ENCODE measurements around the gene EGFR.
A peak's percentile ranks its signal among the peaks of the same experiment; 100 is the strongest.

Gene EGFR

DNA sequence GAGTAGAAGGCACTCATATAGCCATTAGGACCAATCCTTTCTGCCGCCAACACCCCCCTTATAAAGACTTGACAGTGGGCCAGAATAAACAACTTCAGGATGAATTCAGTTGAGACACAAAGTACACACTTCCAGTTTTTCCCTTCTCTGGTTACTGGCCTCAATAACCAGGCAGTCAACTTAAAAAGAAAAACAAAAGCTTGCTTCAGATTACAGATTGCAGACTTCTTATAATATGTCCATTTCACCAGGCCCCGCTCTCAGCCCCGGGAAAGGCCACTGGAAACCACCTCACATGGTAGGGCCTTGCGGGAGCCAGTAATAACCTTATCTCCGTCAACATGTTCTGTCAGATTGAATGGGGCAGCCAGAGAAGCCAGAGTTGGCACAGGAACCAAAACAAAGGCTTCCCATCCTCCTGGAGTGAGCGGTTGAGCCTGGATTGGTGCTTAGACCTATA, 108.8 kb downstream of the EGFR start:
- no peak for DNase-seq (ENCODE audit: low read depth)

DNA sequence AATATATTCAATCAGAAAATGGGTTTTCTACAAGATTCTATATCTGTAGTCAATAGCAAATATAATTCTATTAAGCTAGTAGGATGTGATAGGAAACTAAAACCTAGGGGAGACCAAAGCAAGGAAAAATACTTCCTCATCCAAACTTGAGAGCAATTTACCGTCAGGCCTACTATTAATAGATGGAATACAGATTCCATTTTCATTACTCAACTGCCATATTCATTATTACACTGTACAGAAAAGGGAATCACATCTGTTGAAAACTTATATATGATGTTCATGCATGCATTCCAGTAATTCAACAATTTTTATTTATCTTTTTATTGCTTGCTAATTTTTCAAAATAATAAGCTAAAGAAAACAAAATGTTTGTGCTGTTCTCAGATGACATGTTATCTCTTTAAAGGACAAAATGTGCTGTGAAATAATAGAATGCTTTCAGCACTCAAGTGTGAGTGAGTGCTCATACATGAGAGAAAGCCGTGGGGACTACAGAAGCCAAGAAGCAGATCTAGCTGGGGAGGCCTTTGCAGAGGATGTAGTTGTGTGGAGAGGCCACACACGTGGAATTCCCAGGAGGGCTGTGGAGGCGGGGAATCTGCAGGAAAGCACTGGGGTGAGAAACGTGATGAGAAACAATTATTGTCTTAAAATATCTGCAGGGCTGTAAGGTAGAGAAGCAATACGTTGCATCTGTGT, 110.0 kb downstream of the EGFR start:
- DNase-seq (ENCODE audit: low read depth) = no peak

DNA sequence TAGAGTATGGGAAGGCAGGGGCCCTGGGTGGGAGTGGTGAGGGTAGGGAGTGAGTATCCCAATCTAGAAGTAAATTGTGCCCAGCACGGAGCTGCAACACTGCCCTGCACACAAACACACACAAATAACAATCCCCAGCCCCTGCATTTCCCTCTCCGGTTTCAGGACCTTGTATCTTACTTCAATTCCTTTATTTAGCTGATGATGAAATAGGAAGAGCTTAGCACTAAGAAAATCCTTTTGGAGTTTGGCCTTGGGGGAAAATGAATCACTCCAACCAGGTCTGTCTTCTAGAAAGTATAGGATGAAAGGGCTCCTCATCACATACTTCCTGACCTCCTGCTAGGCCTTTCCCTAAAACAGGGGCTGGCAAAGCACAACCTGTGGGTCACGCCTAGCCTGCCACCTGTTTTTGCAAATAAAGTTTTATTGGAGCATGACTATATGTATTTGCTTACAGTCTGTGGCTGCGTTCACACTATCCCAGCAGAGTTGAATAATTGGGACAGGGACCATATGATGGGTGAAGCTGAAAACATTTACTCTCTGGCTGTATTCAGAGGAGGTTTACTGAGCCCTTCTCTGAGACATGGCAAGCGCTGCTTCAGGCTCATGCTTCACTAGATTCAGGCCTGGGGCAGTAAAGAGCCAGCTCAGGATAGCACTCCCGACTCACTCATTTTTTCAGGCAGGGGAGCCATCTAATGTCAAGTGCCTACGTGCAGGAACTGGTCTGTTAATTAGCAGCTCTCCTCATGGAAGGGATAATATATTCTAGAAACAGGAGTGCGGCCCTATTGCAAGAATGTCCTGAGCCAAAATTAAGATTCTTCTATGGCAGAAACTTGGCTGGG, 111.0 kb downstream of the EGFR start:
- no peak for DNase-seq (ENCODE audit: low read depth)

DNA sequence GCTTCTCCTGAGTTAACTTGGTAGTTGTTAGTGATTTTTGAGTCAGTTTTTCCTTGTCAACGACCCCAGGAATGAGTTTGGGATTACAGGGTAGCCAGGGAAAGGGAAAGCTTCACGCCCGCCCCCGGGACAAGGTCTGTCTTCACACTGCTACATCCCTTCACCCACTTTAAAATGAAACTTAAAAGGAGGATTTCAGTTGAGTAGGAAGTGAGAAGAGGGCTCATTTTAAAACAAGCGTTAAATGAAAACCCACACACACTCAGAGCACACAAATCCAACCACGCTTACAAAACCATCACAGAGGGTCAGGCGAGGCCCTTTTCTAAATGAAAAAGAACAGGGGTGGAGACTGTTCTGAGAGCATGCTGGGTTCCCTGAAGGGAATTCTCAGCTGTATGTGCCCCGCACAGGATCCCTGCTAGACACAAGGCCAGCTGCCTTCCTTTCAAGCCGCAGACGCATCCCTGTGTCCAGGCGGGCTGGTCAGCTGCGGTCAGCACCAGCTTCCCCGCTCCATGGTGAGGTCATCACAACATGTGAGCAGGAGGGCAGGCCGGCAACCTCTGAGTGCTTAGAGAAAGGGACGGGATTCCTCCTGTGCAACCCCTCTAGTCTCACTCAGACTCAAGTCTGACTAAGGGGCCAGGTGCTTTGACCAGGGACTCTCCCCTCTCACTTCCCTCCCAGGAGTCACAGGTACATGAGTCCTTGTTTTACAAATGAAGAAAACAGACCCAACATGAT, 111.8 kb downstream of the EGFR start:
- no peak for DNase-seq (ENCODE audit: low read depth)

DNA sequence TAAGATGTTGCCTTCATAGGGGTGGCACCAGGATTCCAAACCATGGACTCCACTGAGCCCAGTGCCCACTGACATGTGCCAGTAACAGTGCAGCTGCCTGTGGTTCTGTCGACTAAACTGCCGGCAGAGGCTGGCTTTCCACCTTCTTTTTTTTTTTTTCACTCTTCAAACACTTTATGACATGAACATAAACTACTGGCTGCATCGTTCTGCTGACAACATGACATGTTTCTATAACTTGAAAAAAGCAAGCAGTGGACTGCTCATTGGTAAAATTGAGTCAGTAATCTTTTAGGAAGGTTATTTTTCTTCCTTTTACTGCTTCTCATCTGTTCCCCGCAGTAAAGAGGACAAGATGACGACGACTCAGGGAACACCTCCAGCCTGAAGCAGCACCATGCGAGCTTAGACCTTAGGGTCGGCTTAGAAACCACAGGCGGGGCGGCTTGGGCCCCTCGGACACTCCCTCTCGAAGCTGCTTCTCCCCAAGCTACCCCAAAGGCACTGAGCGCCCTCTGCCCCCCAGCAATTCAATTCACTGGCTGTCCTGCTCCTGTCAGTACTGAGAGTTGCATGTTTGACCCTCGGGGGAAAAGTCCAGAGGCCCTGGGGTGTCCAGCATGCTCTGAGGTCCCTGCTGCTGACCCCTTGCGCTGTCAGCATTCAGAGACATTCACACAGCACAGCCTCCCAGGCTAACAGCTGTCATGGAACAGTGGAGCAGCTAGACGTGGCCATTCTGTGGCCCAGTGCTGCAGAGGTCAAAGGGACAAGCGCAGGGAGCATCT, 112.5 kb downstream of the EGFR start:
- no peak for DNase-seq (ENCODE audit: low read depth)

DNA sequence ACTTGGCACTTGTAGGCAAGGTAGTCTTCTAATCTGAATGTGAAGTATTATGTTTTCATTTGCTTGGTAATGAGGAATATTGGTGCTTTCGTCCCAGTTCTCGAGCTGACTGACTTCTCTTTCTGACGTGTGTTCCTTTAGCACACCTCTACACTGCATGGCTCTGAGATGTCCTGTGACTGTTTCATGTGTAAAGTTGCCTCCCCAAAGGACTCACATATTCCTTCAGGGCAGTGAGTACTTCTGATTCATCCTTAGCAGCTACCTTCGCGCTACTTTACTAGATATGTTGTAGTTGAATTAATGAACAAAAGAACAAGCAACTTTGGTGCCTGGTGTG, 113.7 kb downstream of the EGFR start:
- no peak for DNase-seq (ENCODE audit: low read depth)

DNA sequence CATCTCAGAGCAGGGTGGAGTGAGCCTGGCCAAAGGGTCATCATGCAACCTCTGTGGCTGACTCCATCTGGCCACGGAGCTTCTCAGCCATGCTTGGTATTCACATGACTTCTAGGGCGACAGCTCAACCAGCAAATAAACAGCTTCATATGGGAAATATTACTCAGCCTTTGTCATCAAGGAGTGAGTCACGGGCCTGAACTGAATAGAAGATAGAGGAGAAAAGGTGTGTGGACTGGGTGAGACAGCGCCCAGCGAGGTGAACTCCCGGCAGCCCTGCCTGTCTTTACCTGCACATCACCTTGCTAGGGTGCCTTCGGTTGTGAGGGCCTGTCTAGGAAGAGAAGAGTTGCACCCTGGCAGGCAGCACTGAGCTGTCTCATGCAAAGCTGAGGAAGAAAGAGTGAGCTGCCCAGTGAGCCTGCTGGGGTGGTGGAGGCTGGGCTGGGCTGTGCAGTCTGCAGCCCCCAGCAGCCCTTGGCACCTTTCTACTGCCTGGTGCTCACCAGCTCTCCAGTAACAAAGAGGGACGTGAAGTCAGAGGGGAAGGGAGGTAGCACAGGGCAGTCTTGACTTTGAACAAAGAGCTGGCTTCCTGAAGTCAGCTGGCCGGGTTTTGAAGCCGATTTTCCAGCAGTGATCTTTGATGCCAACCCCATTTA, 114.2 kb downstream of the EGFR start:
- peak; percentile 95 for DNase-seq (ENCODE audit: low read depth)

DNA sequence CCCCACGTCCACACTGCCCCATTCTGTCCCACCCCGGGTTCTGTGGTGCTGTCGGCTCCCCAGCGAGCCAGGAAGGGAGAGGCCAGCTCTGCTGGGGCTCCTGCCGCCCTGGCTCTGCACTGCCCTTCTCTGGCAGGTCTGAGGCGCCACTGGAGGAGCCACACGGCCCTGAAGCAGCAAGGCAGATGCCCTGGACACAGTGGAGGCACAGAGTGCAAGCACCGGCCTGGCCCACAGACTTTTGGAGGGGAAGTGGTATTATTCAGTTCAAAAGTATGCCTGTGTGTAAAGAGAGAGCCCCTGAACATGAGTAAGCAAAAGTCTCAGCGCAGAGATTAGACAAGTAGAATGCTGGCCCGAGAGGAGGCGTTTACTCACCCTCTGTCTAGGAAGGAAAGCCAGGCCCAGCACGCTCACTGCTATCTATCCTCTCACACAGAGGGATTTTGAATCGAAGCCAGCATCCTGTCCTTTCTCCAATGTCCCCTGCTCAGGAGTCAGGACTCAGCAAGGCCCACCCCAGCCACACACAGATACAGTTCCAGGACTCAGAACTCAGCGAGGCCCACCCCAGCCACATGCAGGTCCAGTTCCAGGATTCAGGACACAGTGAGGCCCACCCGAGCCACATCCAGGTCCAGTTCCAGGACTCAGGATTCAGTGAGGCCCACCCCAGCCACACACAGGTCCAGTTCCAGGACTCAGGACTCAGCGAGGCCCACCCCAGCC, 115.0 kb downstream of the EGFR start:
- peak; percentile 89 for DNase-seq (ENCODE audit: low read depth)

DNA sequence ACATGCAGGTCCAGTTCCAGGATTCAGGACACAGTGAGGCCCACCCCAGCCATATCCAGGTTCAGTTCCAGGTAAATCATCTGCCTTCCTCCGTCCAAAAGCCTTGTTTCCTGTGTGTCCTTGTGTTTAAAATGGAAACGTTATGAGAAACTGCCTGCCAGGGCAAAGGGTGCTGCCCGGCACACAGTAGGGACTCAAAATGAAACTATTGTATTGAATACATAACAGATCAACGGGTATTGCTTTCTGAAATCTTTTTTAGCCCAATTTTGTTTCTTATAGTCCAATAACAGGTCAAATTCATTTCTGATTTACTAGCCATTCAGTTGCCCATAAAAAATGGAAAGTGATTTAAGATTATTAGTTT, 115.5 kb downstream of the EGFR start:
- DNase-seq (ENCODE audit: low read depth) = no peak

DNA sequence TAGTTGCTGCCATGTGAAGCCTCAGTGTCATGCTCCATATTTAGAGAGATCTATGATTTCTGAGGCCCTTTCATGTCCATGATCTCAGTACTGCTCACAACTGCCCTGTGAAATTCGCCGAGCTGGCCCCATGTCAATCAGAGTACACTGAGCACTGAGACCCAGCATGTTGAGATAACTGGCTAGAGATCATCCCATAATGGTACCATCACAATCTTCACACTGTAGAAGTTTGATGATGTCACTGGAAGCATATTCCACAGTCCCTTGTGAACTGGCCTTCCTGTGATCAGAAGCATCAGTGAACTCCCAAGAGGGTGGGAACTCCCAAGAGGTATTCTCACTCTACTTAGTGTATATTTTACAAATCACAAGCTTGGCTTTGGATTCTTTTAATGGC, 116.0 kb downstream of the EGFR start:
- no peak for DNase-seq (ENCODE audit: low read depth)

DNA sequence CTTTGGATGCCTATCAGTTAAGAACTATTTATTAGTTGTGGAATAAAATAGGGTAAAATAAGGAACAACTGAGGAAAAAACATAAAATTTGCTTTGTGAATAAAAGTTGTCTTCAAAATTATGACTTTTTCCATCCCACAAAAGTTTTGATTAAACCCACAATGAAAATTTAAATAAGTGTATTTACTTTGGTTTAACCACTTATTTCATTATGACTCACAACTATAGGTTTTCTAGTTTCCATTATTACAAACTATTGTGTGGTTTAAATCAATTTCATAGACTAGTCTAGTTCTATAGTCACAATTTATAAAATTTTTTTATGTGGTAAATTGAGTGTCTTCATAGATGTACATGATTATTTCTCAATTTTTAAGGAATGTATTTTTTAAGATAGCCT, 116.6 kb downstream of the EGFR start:
- DNase-seq (ENCODE audit: low read depth) = no peak

DNA sequence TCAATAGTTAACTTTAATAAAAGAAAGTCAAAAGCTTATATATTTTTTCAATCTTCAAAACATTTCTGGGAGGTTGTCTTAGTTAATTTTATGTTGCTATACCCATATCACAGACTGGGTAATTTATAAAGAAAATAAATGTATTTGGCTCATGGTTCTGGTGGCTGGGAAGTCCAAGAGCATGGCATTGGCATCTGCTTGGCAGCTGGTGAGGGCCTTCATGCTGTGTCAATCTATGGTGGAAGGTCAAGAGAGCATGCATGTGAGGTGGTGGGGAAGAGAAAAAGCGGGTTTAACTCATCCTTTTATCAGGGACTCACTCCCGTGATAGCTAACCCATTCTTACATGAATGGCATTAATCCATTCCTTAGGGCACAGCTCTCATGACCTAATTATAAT, 119.8 kb downstream of the EGFR start:
- DNase-seq (ENCODE audit: low read depth) = no peak

DNA sequence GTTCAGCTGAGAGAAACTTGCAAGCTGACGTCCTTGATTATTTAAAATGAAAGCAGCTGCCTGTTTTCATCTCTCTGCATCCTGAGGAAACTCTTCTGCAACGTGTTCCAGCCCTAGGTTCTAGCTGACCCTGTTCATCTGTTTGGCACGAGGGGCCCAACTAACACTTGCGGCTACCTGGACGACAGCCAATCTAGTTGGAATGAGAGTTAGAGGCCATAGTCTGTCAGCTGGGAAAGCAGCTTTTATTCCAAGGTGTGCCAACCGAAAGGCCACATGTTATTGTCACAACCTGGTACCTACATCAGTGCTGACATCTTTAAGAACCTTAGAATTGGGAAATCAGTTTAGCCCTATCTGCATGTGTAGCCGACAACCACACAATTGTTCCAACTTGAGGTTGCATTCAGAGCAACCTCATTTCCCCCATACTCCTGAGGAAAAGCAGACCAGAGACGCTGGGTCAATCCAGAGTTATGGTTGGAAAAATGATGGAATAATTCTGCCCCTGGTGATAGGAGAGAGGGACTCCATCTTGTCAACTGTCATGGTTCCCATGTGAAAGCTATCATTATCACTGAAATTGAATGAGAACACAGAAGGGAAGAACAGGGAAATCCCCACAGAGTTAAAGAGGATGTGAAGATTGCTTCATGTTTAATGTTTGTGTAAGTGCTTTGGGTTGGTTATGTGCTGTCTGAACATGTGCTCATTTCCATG, 121.6 kb downstream of the EGFR start:
- DNase-seq (ENCODE audit: low read depth) = no peak

DNA sequence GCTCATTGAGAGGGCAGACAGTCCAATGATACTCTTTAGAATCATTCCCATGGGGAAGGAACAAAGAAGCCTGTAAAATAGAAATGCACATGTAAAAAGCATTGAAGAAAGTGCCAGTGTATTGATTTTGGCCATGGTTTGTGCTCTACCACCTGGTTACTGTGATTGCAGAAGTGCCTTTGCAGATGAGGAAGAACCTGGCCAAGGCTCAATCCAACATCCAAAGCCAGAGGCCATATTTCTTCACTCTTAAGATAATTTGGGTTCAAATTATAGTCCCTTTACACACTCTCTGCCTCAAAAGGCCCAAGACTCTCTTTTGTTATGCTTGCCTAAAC, 122.1 kb downstream of the EGFR start:
- no peak for DNase-seq (ENCODE audit: low read depth)

DNA sequence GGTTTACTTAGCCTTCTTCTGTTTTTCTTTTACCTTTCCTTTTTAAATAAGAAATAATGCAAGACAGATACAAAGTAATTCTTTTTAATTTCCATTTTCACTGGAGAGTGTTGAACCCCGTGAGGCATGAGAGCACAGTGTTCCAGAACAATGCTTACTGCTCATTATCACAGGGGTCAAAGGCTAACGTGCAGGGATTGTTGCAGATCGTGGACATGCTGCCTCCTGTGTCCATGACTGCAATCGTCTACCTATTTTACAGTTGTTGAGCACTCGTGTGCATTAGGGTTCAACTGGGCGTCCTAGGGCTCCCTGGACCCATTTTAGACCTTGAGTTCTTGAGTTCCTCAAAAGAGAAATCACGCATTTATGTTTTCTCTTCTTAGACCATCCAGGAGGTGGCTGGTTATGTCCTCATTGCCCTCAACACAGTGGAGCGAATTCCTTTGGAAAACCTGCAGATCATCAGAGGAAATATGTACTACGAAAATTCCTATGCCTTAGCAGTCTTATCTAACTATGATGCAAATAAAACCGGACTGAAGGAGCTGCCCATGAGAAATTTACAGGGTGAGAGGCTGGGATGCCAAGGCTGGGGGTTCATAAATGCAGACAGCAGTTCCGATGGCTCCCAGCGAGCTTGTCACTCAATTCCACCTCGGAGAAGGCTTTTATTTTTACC, 124.2 kb downstream of the EGFR start:
- no peak for DNase-seq (ENCODE audit: low read depth)

DNA sequence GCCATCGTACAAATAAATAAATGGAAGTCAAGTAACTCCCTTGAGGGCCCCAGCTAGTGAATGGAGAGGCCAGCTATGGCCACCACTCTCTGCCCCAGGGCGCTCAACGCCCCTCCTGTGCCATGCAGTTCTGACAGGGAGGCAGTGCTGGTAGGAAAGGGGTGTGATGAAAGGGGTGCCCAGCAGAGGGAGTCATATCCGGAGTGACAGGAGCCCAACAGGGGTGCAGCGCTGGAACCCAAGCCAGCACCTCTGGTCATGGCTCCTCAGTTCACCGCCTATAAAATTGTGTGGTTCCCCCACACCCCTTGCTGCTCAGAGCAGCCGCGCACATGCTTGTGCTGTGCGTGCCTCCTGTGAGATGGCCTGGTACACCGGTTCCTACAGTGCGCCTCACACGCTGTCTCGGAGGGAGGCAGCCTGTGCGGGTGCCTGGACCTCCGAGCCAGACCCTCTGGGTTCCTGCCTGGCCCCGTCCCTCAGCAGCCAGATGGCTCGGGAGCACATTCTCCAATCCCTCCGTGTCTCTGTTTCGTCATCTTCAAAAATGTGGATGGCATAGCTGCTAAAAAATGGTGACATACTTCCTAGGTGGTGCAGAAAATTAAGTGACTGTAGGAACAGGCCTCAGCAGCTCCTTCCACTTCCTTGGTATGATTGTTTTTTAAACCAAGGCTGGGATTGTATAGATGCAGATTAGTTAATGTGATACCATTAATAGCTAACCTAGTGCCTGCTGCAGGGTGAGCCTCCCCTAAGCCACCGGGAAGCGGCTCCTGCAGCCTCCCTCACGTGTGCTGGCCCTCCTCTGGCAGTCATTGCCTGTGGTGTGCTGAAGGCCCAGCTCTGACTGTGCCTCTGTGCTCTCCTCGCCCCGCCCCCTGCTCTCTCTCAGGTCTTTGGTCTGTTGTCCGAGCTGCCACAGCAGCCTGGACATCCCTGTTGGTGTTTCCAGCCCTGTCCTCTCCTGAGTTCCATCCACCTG, 125.8 kb downstream of the EGFR start:
- no peak for DNase-seq (ENCODE audit: low read depth)

DNA sequence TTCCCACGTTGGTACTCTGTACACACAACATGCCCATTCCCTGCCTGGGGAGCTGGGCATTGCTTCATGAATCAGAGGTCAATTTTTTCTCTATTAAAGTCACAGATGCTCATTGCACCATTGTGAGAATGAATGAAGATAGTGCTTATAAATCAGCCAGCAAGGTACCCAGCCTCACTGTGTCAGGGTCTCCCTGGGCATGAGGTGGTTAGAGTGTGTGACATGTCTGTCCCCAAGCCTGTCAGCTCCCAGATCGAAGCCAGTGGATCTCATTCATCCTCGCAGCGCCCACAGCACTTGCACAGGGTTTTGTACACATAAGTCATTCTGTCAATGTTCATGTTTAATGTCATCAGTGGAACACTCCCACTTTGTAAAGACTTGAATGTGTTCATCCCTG, 126.8 kb downstream of the EGFR start:
- no peak for DNase-seq (ENCODE audit: low read depth)

DNA sequence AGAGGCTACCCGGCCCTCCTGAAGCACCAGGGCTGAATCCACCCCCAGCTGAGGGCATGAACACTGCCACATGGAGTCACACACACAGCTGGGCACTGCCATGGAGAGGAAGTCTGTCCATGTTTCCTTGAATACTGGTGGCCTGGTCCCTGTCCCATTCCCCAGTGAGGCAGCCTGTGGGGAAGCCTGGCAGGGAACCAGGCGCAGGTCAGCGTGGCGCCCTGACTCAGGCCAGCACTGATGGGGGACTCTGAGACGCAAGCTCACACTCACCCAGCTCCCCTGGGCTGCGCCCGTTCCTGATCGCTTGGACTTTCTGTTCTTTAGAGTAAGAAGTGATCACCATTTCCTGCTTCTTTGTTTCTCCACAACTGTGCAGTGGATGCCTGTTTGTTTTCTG, 128.3 kb downstream of the EGFR start:
- DNase-seq (ENCODE audit: low read depth) = no peak

DNA sequence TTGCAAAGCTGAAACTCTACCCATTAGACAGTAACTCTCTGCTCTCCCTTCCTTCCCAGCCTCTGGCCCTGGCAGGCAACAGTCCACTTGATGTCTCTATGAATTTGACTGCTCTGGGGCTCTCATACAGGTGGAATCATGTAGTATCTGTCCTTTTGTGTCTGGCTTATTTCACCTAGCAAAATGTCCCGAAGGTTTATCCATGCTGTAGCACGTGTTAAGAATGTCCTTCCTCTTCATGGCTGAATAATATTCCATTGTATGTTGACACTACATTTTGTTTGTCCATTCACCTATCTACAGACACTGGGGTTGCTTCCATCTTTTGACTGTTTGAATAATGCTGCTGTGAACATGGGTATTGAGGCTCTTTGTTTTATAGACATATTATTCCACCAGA, 128.9 kb downstream of the EGFR start:
- DNase-seq (ENCODE audit: low read depth) = no peak

All from HS-5 (cell line).